Fibroblast of lung (primary cell): ENCODE data around the gene IGHMBP2. TPM values are rescaled to one million over a fixed set of nuclear protein-coding genes. Genes with fewer than 3 reads are reported as not detected.

ENCODE experiments used
- DNase-seq, 2 donors: peaks; one replicate each; pipeline versions ENCODE4 v3.0.0 to v3.0.0-alpha.2; 2010; ENCODE audit warnings: low read depth in 2 of 2
- H2AFZ ChIP-seq: 2 replicates; pipeline ENCODE4 v1.5.1; 2012; ENCODE audit warnings: low read length, control low read depth, inconsistent platforms
- H3K27ac ChIP-seq: 2 replicates; pipeline ENCODE4 v1.5.1; 2011; ENCODE audit warnings: low read length, control low read depth; ENCODE audit not compliant: insufficient read depth
- H3K27me3 ChIP-seq: 2 replicates; pipeline ENCODE4 v1.5.1; 2011; ENCODE audit warnings: mild to moderate bottlenecking, low read length; ENCODE audit not compliant: control insufficient read depth, insufficient read depth
- H3K36me3 ChIP-seq: 2 replicates; pipeline ENCODE4 v1.5.1; 2011; ENCODE audit warnings: low read length; ENCODE audit not compliant: control insufficient read depth, insufficient read depth
- H3K4me1 ChIP-seq: 2 replicates; pipeline ENCODE4 v1.5.1; 2011; ENCODE audit warnings: low read length; ENCODE audit not compliant: control insufficient read depth, insufficient read depth; ENCODE audit errors: extremely low read depth
- H3K4me2 ChIP-seq: 2 replicates; pipeline ENCODE4 v1.5.1; 2011; ENCODE audit warnings: low read length, control low read depth; ENCODE audit not compliant: insufficient read depth; ENCODE audit errors: extremely low read depth
- H3K4me3 ChIP-seq, 4 experiments: fragments of 200-600 bp in 1 of 4; sonication (generic) in 1 of 4; replicated peaks in 1 of 4; 2 replicates each; pipeline ENCODE4 v1.5.1; 2011 to 2016; ENCODE audit warnings: low read length in 4 of 4, low read depth in 3 of 4, mild to moderate bottlenecking in 3 of 4, control low read depth in 2 of 4, inconsistent platforms in 1 of 4, mixed read lengths in 1 of 4; ENCODE audit not compliant: insufficient read depth in 1 of 4; ENCODE audit errors: control extremely low read depth in 1 of 4
- H3K79me2 ChIP-seq: 2 replicates; pipeline ENCODE4 v1.5.1; 2012; ENCODE audit warnings: mild to moderate bottlenecking, low read length, inconsistent platforms; ENCODE audit not compliant: control insufficient read depth, insufficient read depth
- H3K9ac ChIP-seq: 2 replicates; pipeline ENCODE4 v1.5.1; 2011; ENCODE audit warnings: mild to moderate bottlenecking, low read length, control low read depth; ENCODE audit not compliant: insufficient read depth
- H3K9me3 ChIP-seq: 2 replicates; pipeline ENCODE4 v1.5.1; 2012; ENCODE audit warnings: low read depth, low read length; ENCODE audit not compliant: control insufficient read depth, insufficient read depth
- H4K20me1 ChIP-seq: 2 replicates; pipeline ENCODE4 v1.5.1; 2011; ENCODE audit warnings: low read length; ENCODE audit not compliant: control insufficient read depth, insufficient read depth; ENCODE audit errors: extremely low read depth
- EZH2 ChIP-seq: IDR thresholded peaks from 2 replicates; pipeline ENCODE4 v1.5.1; 2012; ENCODE audit warnings: low read length, control low read depth, mild to moderate bottlenecking; ENCODE audit errors: missing control alignments
- polyA plus RNA-seq, 2 donors: library from polyadenylated mRNA; depleted of rRNA in 1 of 2; stranded (reverse) in 1 of 2; unstranded in 1 of 2; fragments of >200 nt; gene quantifications; 2 replicates each; pipeline ENCODE4 v1.2.1, GENCODE V29; 2011 to 2012; ENCODE audit warnings: missing spikeins in 1 of 2
- total RNA-seq: library from RNA; depleted of rRNA; stranded (reverse); fragments of >200 nt; gene quantifications from 2 replicates; pipeline ENCODE4 v1.2.1, GENCODE V29; 2014
- TF ChIP-seq, protein P1 (sequence below), 2 donors: IDR thresholded peaks in 1 of 2; conservative IDR thresholded peaks in 1 of 2; 1 replicate in 1 of 2; 2 replicates in 1 of 2; pipeline ENCODE4 v1.5.1; 2011 to 2012; ENCODE audit warnings: low read length in 2 of 2, control low read depth in 1 of 2, inconsistent platforms in 1 of 2, low read depth in 1 of 2, mild to moderate bottlenecking in 1 of 2

The IGHMBP2 gene
- total and polyA plus RNA-seq, 2 donors (not counting 1 experiment from before 2014, with no cell fraction given), result 5.2 to 8.6 TPM

DNA sequence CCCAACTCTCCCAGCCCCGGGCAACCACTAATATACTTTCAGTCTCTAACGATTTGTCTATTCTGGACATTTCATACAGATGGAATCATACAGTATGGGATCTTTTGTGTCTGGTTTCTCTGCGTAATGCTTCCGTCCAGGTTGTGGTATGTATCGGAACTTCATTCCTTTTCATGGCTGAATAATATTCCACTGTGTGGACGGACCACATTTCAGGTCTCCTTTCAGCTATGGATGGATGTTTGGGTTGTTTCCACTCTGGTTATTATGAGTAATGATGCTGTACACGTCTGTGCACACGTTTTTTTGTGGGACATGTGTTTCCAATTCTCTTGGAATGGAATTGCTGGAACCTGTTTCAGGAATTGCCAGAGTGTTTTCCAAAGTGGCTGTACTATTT lies 44.6 kb upstream of the IGHMBP2 start:
- Histone ChIP-seq H3K27ac (no peak overlapping the region), H3K4me1 (no peaks in the 10 kb centered on the region), H3K4me3 (no peak overlapping the region), H3K9ac (no peak overlapping the region), H2AFZ (no peak overlapping the region), H3K4me2 (no peak overlapping the region), H3K9me3 (no peaks in the 10 kb centered on the region), H3K27me3 (peaks cover 7% of the 10 kb centered on the region), H3K36me3 (no peaks in the 10 kb centered on the region), H4K20me1 (no peaks in the 10 kb centered on the region), H3K79me2 (no peaks in the 10 kb centered on the region)
- TF ChIP-seq EZH2, result no peak
- TF ChIP-seq, protein P1, sequence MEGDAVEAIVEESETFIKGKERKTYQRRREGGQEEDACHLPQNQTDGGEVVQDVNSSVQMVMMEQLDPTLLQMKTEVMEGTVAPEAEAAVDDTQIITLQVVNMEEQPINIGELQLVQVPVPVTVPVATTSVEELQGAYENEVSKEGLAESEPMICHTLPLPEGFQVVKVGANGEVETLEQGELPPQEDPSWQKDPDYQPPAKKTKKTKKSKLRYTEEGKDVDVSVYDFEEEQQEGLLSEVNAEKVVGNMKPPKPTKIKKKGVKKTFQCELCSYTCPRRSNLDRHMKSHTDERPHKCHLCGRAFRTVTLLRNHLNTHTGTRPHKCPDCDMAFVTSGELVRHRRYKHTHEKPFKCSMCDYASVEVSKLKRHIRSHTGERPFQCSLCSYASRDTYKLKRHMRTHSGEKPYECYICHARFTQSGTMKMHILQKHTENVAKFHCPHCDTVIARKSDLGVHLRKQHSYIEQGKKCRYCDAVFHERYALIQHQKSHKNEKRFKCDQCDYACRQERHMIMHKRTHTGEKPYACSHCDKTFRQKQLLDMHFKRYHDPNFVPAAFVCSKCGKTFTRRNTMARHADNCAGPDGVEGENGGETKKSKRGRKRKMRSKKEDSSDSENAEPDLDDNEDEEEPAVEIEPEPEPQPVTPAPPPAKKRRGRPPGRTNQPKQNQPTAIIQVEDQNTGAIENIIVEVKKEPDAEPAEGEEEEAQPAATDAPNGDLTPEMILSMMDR (conservative IDR thresholded peaks at IDR 0.05 in 1 of 2, IDR thresholded peaks at IDR 0.05 in 1 of 2; ENCODE audit: low read depth in 1 of 2, low read length in 2 of 2), result no peak
- no peak for DNase-seq

GRCh38 chr11:68862421-68862820 lies 41.3 kb upstream of the IGHMBP2 start:
- no peak overlapping the region for H2AFZ ChIP-seq
- H3K27ac ChIP-seq, result no peak overlapping the region
- H3K36me3 ChIP-seq, result no peaks in the 10 kb centered on the region
- no peak overlapping the region for H3K9ac ChIP-seq
- no peaks in the 10 kb centered on the region for H3K4me1 ChIP-seq
- no peak overlapping the region for H3K4me2 ChIP-seq
- H3K9me3 ChIP-seq, result no peaks in the 10 kb centered on the region
- H3K27me3 ChIP-seq, result no peaks in the 10 kb centered on the region
- no peaks in the 10 kb centered on the region for H3K79me2 ChIP-seq
- no peak overlapping the region for H3K4me3 ChIP-seq
- DNase-seq, result no peak
- TF ChIP-seq, protein P1 (conservative IDR thresholded peaks at IDR 0.05 in 1 of 2, IDR thresholded peaks at IDR 0.05 in 1 of 2; ENCODE audit: low read depth in 1 of 2, low read length in 2 of 2), result no peak
- TF ChIP-seq EZH2, result no peak
- H4K20me1 ChIP-seq, result no peaks in the 10 kb centered on the region

- TF ChIP-seq EZH2, result no peak
- TF ChIP-seq, protein P1 (conservative IDR thresholded peaks at IDR 0.05 in 1 of 2, IDR thresholded peaks at IDR 0.05 in 1 of 2; ENCODE audit: low read depth in 1 of 2, low read length in 2 of 2), result no peak
- Histone ChIP-seq H3K27ac (no peak overlapping the region), H3K4me3 (no peak overlapping the region), H3K4me1 (no peaks in the 10 kb centered on the region), H3K27me3 (peaks cover 6% of the 10 kb centered on the region), H2AFZ (no peak overlapping the region), H3K4me2 (no peak overlapping the region), H3K79me2 (no peaks in the 10 kb centered on the region), H4K20me1 (no peaks in the 10 kb centered on the region), H3K36me3 (no peaks in the 10 kb centered on the region), H3K9ac (no peak overlapping the region), H3K9me3 (no peaks in the 10 kb centered on the region)
- no peak for DNase-seq
These were observed 40.0 kb upstream of the IGHMBP2 start for GRCh38 chr11:68863553-68864265.
